Gastrocnemius medialis (tissue), 4 donors: ENCODE data around the gene MAN1A2. TPM values are rescaled to one million over a fixed set of nuclear protein-coding genes. Genes with fewer than 3 reads are reported as not detected.
A peak's percentile ranks its signal among the peaks of the same experiment; 100 is the strongest.

Experiments used
- ATAC-seq, 2 donors: fragments of 150-250 bp; one replicate each; pipeline ENCODE4 v1.9.1; 2016
- DNase-seq, 2 donors: peaks; one replicate each; pipeline ENCODE4 v3.0.0-alpha.2; 2019
- H3K27ac ChIP-seq, 4 donors: fragments of 200-600 bp; sonication (generic); 1 replicate in 1 of 4; 2 replicates in 3 of 4; pipeline ENCODE4 v1.5.1; 2016 to 2018; ENCODE audit warnings: mild to moderate bottlenecking in 2 of 4, moderate library complexity in 1 of 4
- H3K27me3 ChIP-seq, 3 donors: fragments of 200-600 bp; sonication (generic) in 2 of 3; 1 replicate in 1 of 3; 2 replicates in 2 of 3; pipeline versions ENCODE4 v1.5.1 to v1.6.0; 2016 to 2019; ENCODE audit warnings: mild to moderate bottlenecking in 1 of 3, moderate library complexity in 1 of 3
- H3K36me3 ChIP-seq, 2 donors: fragments of 200-600 bp; sonication (generic) in 1 of 2; one replicate each; pipeline ENCODE4 v1.5.1; 2017 to 2018
- H3K4me1 ChIP-seq, 2 donors: fragments of 200-600 bp; sonication (generic) in 1 of 2; one replicate each; pipeline ENCODE4 v1.5.1; 2016 to 2017; ENCODE audit warnings: mild to moderate bottlenecking in 2 of 2
- H3K4me3 ChIP-seq, 4 donors: fragments of 200-600 bp; sonication (generic) in 3 of 4; 1 replicate in 1 of 4; 2 replicates in 3 of 4; pipeline ENCODE4 v1.5.1; 2016 to 2019; ENCODE audit warnings: mild to moderate bottlenecking in 2 of 4
- H3K9me3 ChIP-seq, 3 donors: fragments of 200-600 bp; sonication (generic) in 2 of 3; 1 replicate in 1 of 3; 2 replicates in 2 of 3; pipeline ENCODE4 v1.5.1; 2016 to 2019
- POLR2A ChIP-seq, 2 donors: fragments of 450-650 bp; IDR thresholded peaks; one replicate each; pipeline ENCODE4 v1.6.1; 2017; ENCODE audit warnings: antibody characterized with exemption in 2 of 2, mild to moderate bottlenecking in 2 of 2, moderate library complexity in 2 of 2
- in situ Hi-C, 4 donors: fragments of 200-750 bp; cut with MboI; loops; one replicate each; pipeline versions ENCODE4 v1.15.0 to v1.8.0; 2017; ENCODE audit warnings: low sequenced_read_pairs in 4 of 4
- intact Hi-C: fragments of 100-400 bp; cut with DNase I; formaldehyde crosslinking; loops from one replicate; pipeline ENCODE4 v1.15.1; 2023; ENCODE audit warnings: low total_unique reads
- total RNA-seq, 4 donors: library from RNA; depleted of rRNA; stranded (reverse); fragments of >200 nt; gene quantifications; one replicate each; pipeline versions ENCODE4 v1.1.0 to v1.2.3, GENCODE V29; 2016
- TF ChIP-seq, protein P1 (sequence below), 5 experiments: fragments of 450-650 bp in 3 of 5; fragments of 200-600 bp in 2 of 5; sonication (generic) in 2 of 5; IDR thresholded peaks in 4 of 5; conservative IDR thresholded peaks in 1 of 5; 1 replicate in 4 of 5; 2 replicates in 1 of 5; pipeline ENCODE4 v1.5.1; 2016 to 2019; ENCODE audit warnings: antibody characterized with exemption in 5 of 5, mild to moderate bottlenecking in 3 of 5, moderate library complexity in 3 of 5

The MAN1A2 gene
- 10 to 100 TPM; 14.9 to 37.0 (median 28.3) TPM for total RNA-seq

GRCh38 chr1:117367046-117368025 lies at the start of gene MAN1A2:
Gene MAN1A2 (plus strand): TSS chr1:117367449. CDS start chr1:117368184, 735 bp downstream.
- in situ Hi-C loops (loop anchor here in 1 of 4 donors (10.0 kb wide), 1 partner anchor 237 kb away; the partner anchor contains the start of gene TENT5C), intact Hi-C loops (loop anchor here (1.0 to 10.0 kb wide), 8 partner anchors 127 to 1620 kb away; partner anchors contain the start of genes GDAP2, TBX15, TTF2 and WDR3)
- ATAC-seq: peak; percentile 75 to 86
- peak within 1 kb of the TSS; percentile 92 to 97 (median 96) for H3K27ac ChIP-seq
- peak; percentile 90 to 95 for TF ChIP-seq POLR2A (IDR thresholded peaks at IDR 0.05)
- TF ChIP-seq, protein P1, sequence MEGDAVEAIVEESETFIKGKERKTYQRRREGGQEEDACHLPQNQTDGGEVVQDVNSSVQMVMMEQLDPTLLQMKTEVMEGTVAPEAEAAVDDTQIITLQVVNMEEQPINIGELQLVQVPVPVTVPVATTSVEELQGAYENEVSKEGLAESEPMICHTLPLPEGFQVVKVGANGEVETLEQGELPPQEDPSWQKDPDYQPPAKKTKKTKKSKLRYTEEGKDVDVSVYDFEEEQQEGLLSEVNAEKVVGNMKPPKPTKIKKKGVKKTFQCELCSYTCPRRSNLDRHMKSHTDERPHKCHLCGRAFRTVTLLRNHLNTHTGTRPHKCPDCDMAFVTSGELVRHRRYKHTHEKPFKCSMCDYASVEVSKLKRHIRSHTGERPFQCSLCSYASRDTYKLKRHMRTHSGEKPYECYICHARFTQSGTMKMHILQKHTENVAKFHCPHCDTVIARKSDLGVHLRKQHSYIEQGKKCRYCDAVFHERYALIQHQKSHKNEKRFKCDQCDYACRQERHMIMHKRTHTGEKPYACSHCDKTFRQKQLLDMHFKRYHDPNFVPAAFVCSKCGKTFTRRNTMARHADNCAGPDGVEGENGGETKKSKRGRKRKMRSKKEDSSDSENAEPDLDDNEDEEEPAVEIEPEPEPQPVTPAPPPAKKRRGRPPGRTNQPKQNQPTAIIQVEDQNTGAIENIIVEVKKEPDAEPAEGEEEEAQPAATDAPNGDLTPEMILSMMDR (IDR thresholded peaks at IDR 0.05 in 4 of 5, conservative IDR thresholded peaks at IDR 0.05 in 1 of 5): peak in 1 of 5 experiments; percentile 17
- no peaks in the 10 kb centered on the region for H3K27me3 ChIP-seq
- peak; percentile 91 to 92 for DNase-seq
- H3K4me3 ChIP-seq: peak within 1 kb of the TSS; percentile 67 to 94 (median 88)
- H3K9me3 ChIP-seq: no peaks in the 10 kb centered on the region
- H3K36me3 ChIP-seq: no peaks in the 10 kb centered on the region
- H3K4me1 ChIP-seq: peaks cover 37 to 43% of the 10 kb centered on the region in 2 donors

GRCh38 chr1:117318011-117318410 lies 49.2 kb upstream of the MAN1A2 start:
- DNase-seq (no peak), ATAC-seq (no peak)
- no peaks in the 10 kb centered on the region for H3K4me1 ChIP-seq
- H3K36me3 ChIP-seq: no peaks in the 10 kb centered on the region
- TF ChIP-seq, protein P1 (IDR thresholded peaks at IDR 0.05 in 4 of 5, conservative IDR thresholded peaks at IDR 0.05 in 1 of 5): no peak
- no peak for TF ChIP-seq POLR2A (IDR thresholded peaks at IDR 0.05)
- intact Hi-C loops (no loop called here), in situ Hi-C loops (no loop called here)
- no peak overlapping the region for H3K4me3 ChIP-seq
- H3K27me3 ChIP-seq: no peaks in the 10 kb centered on the region
- H3K27ac ChIP-seq: no peak overlapping the region
- no peaks in the 10 kb centered on the region for H3K9me3 ChIP-seq

- ATAC-seq: no peak
- no peaks in the 10 kb centered on the region for H3K27me3 ChIP-seq
- H3K27ac ChIP-seq: no peak overlapping the region
- no peaks in the 10 kb centered on the region for H3K4me1 ChIP-seq
- TF ChIP-seq, protein P1 (IDR thresholded peaks at IDR 0.05 in 4 of 5, conservative IDR thresholded peaks at IDR 0.05 in 1 of 5): no peak
- TF ChIP-seq POLR2A (IDR thresholded peaks at IDR 0.05): no peak
- H3K9me3 ChIP-seq: no peaks in the 10 kb centered on the region
- no peak for DNase-seq
- no peak overlapping the region for H3K4me3 ChIP-seq
- intact Hi-C loops (no loop called here), in situ Hi-C loops (no loop called here)
- no peaks in the 10 kb centered on the region for H3K36me3 ChIP-seq
Measured at GRCh38 chr1:117318426-117318825, 48.8 kb upstream of the MAN1A2 start.

DNA sequence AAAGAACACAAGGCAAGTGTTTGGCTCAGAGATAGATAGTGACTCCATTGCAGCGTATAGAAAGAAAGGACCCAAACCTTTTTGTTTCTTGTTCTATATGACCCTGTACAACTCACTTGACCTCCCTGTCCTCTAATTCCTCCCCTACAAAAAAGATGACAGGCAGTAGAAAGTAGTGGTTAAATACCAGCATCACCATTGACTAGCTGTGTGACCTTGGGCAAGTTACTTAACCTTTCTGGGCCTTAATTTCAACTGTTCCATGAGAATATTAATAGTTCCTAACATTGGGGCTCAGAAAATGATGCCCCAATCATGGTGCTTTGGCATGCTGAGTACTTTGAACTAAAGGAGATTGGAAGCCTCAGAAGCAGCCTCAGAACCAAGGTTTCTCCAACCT lies 46.7 kb upstream of the MAN1A2 start:
- DNase-seq (no peak), ATAC-seq (no peak)
- in situ Hi-C loops: no loop called here
- intact Hi-C loops: no loop called here
- Histone ChIP-seq H3K27me3 (no peaks in the 10 kb centered on the region), H3K9me3 (no peaks in the 10 kb centered on the region), H3K36me3 (no peaks in the 10 kb centered on the region), H3K4me1 (no peaks in the 10 kb centered on the region), H3K4me3 (no peak overlapping the region), H3K27ac (no peak overlapping the region)
- TF ChIP-seq, protein P1 (IDR thresholded peaks at IDR 0.05 in 4 of 5, conservative IDR thresholded peaks at IDR 0.05 in 1 of 5): no peak
- no peak for TF ChIP-seq POLR2A (IDR thresholded peaks at IDR 0.05)
